Measurements from ENCODE around the gene BBS2. TPM values are rescaled to one million over a fixed set of nuclear protein-coding genes. Genes with fewer than 3 reads are reported as not detected.
A peak's percentile ranks its signal among the peaks of the same experiment; 100 is the strongest.

Gene BBS2
- total and polyA plus RNA-seq, 2 experiments from 2014 or later = 31.5 to 39.0 TPM

DNA sequence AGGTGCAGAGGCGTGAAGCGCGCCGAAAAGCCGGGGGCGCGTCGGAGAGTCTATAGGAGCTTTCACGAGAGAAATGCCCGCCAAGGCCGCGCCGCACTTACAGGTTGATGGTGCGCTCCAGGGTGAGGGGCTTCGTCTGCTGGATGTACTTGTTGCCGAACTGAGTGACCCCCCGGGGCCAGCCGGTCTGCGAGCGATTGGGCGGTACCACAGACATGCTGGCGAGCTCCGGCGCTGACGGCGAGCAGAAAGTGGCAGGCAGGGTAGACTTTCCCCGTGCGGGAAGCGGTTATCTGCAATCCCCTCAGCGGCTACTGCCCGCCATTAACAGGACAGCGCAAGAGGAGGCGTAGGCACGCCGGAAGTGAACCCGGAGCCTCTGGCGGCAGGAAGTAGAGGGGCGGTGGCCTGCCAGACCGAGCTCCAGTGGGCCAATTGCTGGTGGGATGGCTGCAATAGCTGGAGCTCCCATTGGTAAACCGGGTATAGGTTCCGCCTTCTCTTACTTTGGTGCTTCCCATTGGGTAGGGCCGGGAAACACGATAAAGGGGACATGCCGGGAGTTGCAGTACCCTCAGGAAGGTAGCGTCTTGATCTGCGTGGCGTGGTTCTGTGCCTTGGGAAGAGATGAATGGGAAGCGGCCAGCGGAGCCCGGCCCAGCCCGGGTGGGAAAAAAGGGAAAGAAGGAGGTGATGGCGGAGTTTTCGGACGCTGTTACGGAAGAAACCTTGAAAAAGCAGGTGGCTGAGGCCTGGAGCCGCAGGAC, 68.7 kb downstream of the BBS2 start, which contains the start of the genes NUDT21 and OGFOD1:
Gene NUDT21, minus strand, starts transcription at position 347 of the 767 bp plus-strand sequence. Its CDS starts 130 bp downstream, at position 217.
Gene OGFOD1, plus strand, starts transcription at position 569 of the 767 bp plus-strand sequence. Its CDS starts 59 bp downstream, at position 628.
- DNase-seq (ENCODE audit: low spot score) = peak; percentile 98
- TF ChIP-seq EZH2 (IDR thresholded peaks at IDR 0.05; ENCODE audit: borderline replicate concordance) = no peak
- Histone ChIP-seq H3K79me2 (peaks cover 75% of the 10 kb centered on the region), H4K20me1 (ENCODE audit: insufficient read depth, poor library complexity, severe bottlenecking) (peaks cover 17% of the 10 kb centered on the region), H3K36me3 (replicated peaks; ENCODE audit: insufficient read depth, low read depth) (no peaks in the 10 kb centered on the region), H3K27me3 (no peaks in the 10 kb centered on the region), H3K9me3 (ENCODE audit: low read depth) (no peaks in the 10 kb centered on the region), H3K9me2 (replicated peaks; ENCODE audit: insufficient read depth) (no peaks in the 10 kb centered on the region), H2AFZ (peak within 1 kb of the TSS; percentile 73), H3K4me3 (peak within 1 kb of the TSS; percentile 73), H3K4me2 (peak within 1 kb of the TSS; percentile 94), H3K27ac (peak within 1 kb of the TSS; percentile 84), H3K4me1 (ENCODE audit: insufficient read depth) (peaks cover 26% of the 10 kb centered on the region)
- WGBS (ENCODE audit: low lambda C conversion rate, missing lambda C conversion rate) = under 1% methylated on average over 55 of the region's 56 CpGs

DNA sequence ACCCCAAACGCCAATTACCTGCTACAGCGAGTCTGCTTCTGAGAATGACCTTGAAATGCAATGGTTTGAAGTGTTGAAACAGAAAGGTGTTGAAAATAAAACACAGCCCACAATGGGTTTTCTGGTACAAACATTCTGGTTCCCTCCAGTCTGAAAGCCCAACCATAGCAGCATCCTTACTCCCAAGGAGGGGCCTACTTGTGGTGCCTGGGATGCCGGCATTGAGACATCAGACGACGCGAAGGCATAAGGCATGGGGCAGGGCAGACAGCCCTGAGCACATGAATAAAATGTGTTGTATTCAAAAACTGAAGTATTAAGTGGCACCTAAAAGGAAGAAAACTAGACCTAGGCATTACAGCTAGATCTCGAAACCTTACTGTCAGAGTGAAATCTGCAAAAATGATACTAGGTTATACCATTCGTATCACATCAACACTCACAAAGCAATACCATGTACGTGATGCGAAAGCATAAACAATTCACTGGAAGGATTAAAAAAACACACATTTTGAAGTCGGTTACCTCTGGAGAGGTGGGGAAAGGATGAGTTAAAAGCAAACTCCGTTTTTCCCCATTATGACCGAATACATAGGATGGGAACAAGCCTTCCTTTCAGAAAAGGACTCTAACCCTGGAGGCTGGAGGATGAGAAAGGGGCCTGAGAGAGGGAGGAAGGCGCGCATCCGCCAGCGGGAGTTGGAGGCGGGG, 69.4 kb downstream of the BBS2 start:
- H3K4me2 ChIP-seq = peak overlapping the region; percentile 94
- no peaks in the 10 kb centered on the region for H3K9me3 ChIP-seq (ENCODE audit: low read depth)
- peak overlapping the region; percentile 73 for H3K4me3 ChIP-seq
- H4K20me1 ChIP-seq (ENCODE audit: insufficient read depth, poor library complexity, severe bottlenecking) = peaks cover 17% of the 10 kb centered on the region
- TF ChIP-seq EZH2phosphoT487 (IDR thresholded peaks at IDR 0.05; ENCODE audit: low read depth, severe bottlenecking, unreplicated experiment) (no peak), EZH2 (IDR thresholded peaks at IDR 0.05; ENCODE audit: borderline replicate concordance) (no peak)
- TF ChIP-seq, protein P1, sequence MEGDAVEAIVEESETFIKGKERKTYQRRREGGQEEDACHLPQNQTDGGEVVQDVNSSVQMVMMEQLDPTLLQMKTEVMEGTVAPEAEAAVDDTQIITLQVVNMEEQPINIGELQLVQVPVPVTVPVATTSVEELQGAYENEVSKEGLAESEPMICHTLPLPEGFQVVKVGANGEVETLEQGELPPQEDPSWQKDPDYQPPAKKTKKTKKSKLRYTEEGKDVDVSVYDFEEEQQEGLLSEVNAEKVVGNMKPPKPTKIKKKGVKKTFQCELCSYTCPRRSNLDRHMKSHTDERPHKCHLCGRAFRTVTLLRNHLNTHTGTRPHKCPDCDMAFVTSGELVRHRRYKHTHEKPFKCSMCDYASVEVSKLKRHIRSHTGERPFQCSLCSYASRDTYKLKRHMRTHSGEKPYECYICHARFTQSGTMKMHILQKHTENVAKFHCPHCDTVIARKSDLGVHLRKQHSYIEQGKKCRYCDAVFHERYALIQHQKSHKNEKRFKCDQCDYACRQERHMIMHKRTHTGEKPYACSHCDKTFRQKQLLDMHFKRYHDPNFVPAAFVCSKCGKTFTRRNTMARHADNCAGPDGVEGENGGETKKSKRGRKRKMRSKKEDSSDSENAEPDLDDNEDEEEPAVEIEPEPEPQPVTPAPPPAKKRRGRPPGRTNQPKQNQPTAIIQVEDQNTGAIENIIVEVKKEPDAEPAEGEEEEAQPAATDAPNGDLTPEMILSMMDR (IDR thresholded peaks at IDR 0.05; ENCODE audit: poor library complexity) = no peak
- no peaks in the 10 kb centered on the region for H3K36me3 ChIP-seq (replicated peaks; ENCODE audit: insufficient read depth, low read depth)
- peaks cover 82% of the 10 kb centered on the region for H3K79me2 ChIP-seq
- H3K4me1 ChIP-seq (ENCODE audit: insufficient read depth) = peaks cover 26% of the 10 kb centered on the region
- no peaks in the 10 kb centered on the region for H3K27me3 ChIP-seq
- H3K9me2 ChIP-seq (replicated peaks; ENCODE audit: insufficient read depth) = no peaks in the 10 kb centered on the region
- H2AFZ ChIP-seq = peak overlapping the region; percentile 73
- peak; percentile 18 for DNase-seq (ENCODE audit: low spot score)
- 7% methylated on average over 18 of the region's 18 CpGs for WGBS (ENCODE audit: low lambda C conversion rate, missing lambda C conversion rate)
- H3K27ac ChIP-seq = peak overlapping the region; percentile 84

DNA sequence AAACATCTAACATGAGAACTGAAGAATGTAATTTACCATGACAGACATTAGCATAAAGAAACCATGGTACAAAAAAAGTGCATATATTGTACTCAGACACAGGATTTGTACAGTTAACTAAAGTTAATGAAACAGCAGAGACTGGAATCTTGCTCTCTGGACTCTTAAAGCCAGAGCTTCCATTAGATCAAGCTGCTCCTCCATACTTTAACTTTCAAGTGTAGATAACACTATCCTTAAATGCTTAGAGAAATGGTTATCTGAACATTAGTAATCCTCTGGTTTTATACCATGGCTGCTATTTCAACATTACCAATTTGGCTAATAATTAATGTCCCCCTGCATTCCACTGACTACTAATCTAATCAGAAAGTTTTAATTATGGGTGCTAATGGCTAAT, 71.8 kb downstream of the BBS2 start:
- TF ChIP-seq EZH2 (IDR thresholded peaks at IDR 0.05; ENCODE audit: borderline replicate concordance) (no peak), EZH2phosphoT487 (IDR thresholded peaks at IDR 0.05; ENCODE audit: low read depth, severe bottlenecking, unreplicated experiment) (no peak)
- TF ChIP-seq, protein P1 (IDR thresholded peaks at IDR 0.05; ENCODE audit: poor library complexity) = no peak
- peak overlapping the region; percentile 94 for H3K4me2 ChIP-seq
- H3K9me3 ChIP-seq (ENCODE audit: low read depth) = no peaks in the 10 kb centered on the region
- no peak overlapping the region for H2AFZ ChIP-seq
- H3K79me2 ChIP-seq = peaks cover 80% of the 10 kb centered on the region
- H3K4me1 ChIP-seq (ENCODE audit: insufficient read depth) = peaks cover 26% of the 10 kb centered on the region
- peaks cover 17% of the 10 kb centered on the region for H4K20me1 ChIP-seq (ENCODE audit: insufficient read depth, poor library complexity, severe bottlenecking)
- no peak overlapping the region for H3K27ac ChIP-seq
- H3K27me3 ChIP-seq = no peaks in the 10 kb centered on the region
- H3K9me2 ChIP-seq (replicated peaks; ENCODE audit: insufficient read depth) = no peaks in the 10 kb centered on the region
- H3K4me3 ChIP-seq = no peak overlapping the region
- DNase-seq (ENCODE audit: low spot score) = no peak
- no peaks in the 10 kb centered on the region for H3K36me3 ChIP-seq (replicated peaks; ENCODE audit: insufficient read depth, low read depth)

DNA sequence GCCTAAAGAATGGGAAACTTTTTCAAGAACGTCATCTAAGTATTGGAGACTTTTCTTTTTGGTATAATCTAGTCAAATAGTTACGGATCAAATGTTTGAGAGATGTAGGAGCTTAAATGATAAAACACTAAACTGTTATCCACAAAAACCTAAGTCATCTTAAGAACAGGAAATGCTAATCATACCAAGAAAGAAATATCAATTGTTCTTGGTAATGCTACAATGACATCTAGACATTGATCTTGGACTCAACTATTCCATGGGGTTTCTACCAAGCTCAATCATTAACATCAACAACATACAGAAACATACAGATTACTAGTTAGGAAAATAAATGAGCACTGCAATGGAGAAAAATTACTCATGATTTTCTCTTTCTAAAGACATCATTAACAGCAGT, 72.5 kb downstream of the BBS2 start:
- Histone ChIP-seq H3K4me2 (peak overlapping the region; percentile 94), H3K4me3 (no peak overlapping the region), H3K36me3 (replicated peaks; ENCODE audit: insufficient read depth, low read depth) (no peaks in the 10 kb centered on the region), H4K20me1 (ENCODE audit: insufficient read depth, poor library complexity, severe bottlenecking) (peaks cover 17% of the 10 kb centered on the region), H3K27me3 (no peaks in the 10 kb centered on the region), H3K4me1 (ENCODE audit: insufficient read depth) (peaks cover 20% of the 10 kb centered on the region), H3K9me2 (replicated peaks; ENCODE audit: insufficient read depth) (no peaks in the 10 kb centered on the region), H2AFZ (no peak overlapping the region), H3K9me3 (ENCODE audit: low read depth) (no peaks in the 10 kb centered on the region), H3K27ac (no peak overlapping the region), H3K79me2 (peaks cover 74% of the 10 kb centered on the region)
- TF ChIP-seq EZH2 (IDR thresholded peaks at IDR 0.05; ENCODE audit: borderline replicate concordance) (no peak), EZH2phosphoT487 (IDR thresholded peaks at IDR 0.05; ENCODE audit: low read depth, severe bottlenecking, unreplicated experiment) (no peak)
- TF ChIP-seq, protein P1 (IDR thresholded peaks at IDR 0.05; ENCODE audit: poor library complexity) = no peak
- no peak for DNase-seq (ENCODE audit: low spot score)
- 63% methylated on average over 2 of the region's 2 CpGs for WGBS (ENCODE audit: low lambda C conversion rate, missing lambda C conversion rate)

Measured in hepatocyte (in vitro differentiated cells).